A549 (cell line): ENCODE measurements around the gene C12orf43.

ENCODE experiments used
- CBX2 ChIP-seq: fragments of 200-600 bp; sonication (generic); IDR thresholded peaks from 2 replicates; pipeline ENCODE4 v1.6.1; 2016; ENCODE audit warnings: low read depth, mild to moderate bottlenecking, borderline replicate concordance
- ESRRA ChIP-seq: fragments of 150-350 bp; IDR thresholded peaks from 2 replicates; pipeline ENCODE4 v1.6.1; 2014; ENCODE audit warnings: mild to moderate bottlenecking, low read length, borderline replicate concordance
- HOXA7 ChIP-seq: fragments of 250-450 bp; sonication (Bioruptor Pico); IDR thresholded peaks from 2 replicates; pipeline ENCODE4 v1.5.0; 2020; ENCODE audit warnings: mild to moderate bottlenecking, moderate library complexity
- MAZ ChIP-seq: fragments of 150-350 bp; IDR thresholded peaks from 2 replicates; pipeline ENCODE4 v1.6.1; 2014; ENCODE audit warnings: antibody characterized with exemption, low read depth, low read length, borderline replicate concordance
- MYC ChIP-seq: IDR thresholded peaks from 2 replicates; pipeline ENCODE4 v1.6.1; 2012; ENCODE audit warnings: mild to moderate bottlenecking, inconsistent platforms, low read length, improper control_type of control experiment, borderline replicate concordance
- NPAS2 ChIP-seq: fragments of 250-450 bp; sonication (Bioruptor Pico); IDR thresholded peaks from 2 replicates; pipeline ENCODE4 v1.8.0; 2022; ENCODE audit warnings: mild to moderate bottlenecking, moderate library complexity, borderline replicate concordance
- NR3C1 ChIP-seq: fragments of >200 bp; sonication (Bioruptor Twin); formaldehyde crosslinking; IDR thresholded peaks from 3 replicates; pipeline ENCODE4 v1.6.1; 2017
- PHF8 ChIP-seq: fragments of 200-600 bp; sonication (generic); IDR thresholded peaks from 2 replicates; pipeline ENCODE4 v1.6.1; 2016; ENCODE audit warnings: low read depth, mild to moderate bottlenecking, antibody characterized with exemption, moderate library complexity, borderline replicate concordance
- TP53 ChIP-seq: fragments of 250-450 bp; sonication (Bioruptor Pico); IDR thresholded peaks from 2 replicates; pipeline ENCODE4 v1.5.0; 2021; ENCODE audit warnings: mild to moderate bottlenecking, moderate library complexity
- TF ChIP-seq, protein P1 (sequence below): fragments of >200 bp; sonication (Bioruptor Twin); formaldehyde crosslinking; IDR thresholded peaks from 3 replicates; pipeline ENCODE4 v1.5.1; 2016
- TF ChIP-seq, protein P2 (sequence below): fragments of 200-600 bp; sonication (generic); IDR thresholded peaks from 2 replicates; pipeline ENCODE4 v1.6.1; 2016; ENCODE audit warnings: antibody characterized with exemption, mild to moderate bottlenecking, moderate library complexity
- TF ChIP-seq, protein P3 (sequence below): IDR thresholded peaks from 2 replicates; pipeline ENCODE4 v1.6.1; 2012; ENCODE audit warnings: low read depth, borderline replicate concordance

DNA sequence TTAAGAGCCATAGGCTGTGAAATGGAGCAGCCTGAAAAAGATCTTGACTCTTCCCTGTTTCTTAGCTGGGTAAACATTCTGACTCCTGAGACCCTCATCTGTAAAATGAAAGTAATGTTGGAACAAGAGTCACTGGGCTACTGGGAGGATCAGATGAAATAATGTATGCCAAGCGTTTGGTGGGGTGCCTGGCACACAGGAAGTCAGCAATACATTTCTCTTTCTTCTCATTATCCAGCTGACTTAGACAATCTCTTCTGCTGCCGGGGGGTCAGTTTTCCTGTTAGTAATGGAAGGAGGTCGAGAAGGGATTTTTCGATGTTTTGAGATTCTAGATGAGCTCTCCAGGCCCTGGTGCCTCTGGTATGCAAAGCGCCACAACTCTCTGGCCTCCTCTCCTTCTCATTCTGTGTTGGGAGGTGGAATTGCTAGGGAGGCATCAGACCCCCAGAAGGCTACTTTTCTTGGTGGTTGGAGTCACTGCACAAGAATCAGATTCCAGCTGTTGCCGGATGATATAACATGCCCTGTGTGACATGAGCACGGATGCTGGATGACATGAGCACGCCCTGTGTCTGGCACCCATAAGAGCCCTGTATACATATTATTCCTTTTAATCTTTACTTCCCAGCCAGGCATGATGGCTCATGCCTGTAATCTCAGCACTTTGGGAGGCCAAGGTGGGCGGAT is 18.5 kb upstream of the C12orf43 start:
- TF ChIP-seq PHF8 (no peak), MYC (no peak), ESRRA (no peak), TP53 (no peak), HOXA7 (CRISPR knock-in tag) (no peak), NR3C1 (no peak), MAZ (no peak), CBX2 (no peak), NPAS2 (CRISPR knock-in tag) (no peak)
- TF ChIP-seq, protein P1, sequence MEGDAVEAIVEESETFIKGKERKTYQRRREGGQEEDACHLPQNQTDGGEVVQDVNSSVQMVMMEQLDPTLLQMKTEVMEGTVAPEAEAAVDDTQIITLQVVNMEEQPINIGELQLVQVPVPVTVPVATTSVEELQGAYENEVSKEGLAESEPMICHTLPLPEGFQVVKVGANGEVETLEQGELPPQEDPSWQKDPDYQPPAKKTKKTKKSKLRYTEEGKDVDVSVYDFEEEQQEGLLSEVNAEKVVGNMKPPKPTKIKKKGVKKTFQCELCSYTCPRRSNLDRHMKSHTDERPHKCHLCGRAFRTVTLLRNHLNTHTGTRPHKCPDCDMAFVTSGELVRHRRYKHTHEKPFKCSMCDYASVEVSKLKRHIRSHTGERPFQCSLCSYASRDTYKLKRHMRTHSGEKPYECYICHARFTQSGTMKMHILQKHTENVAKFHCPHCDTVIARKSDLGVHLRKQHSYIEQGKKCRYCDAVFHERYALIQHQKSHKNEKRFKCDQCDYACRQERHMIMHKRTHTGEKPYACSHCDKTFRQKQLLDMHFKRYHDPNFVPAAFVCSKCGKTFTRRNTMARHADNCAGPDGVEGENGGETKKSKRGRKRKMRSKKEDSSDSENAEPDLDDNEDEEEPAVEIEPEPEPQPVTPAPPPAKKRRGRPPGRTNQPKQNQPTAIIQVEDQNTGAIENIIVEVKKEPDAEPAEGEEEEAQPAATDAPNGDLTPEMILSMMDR, result no peak
- TF ChIP-seq, protein P2, sequence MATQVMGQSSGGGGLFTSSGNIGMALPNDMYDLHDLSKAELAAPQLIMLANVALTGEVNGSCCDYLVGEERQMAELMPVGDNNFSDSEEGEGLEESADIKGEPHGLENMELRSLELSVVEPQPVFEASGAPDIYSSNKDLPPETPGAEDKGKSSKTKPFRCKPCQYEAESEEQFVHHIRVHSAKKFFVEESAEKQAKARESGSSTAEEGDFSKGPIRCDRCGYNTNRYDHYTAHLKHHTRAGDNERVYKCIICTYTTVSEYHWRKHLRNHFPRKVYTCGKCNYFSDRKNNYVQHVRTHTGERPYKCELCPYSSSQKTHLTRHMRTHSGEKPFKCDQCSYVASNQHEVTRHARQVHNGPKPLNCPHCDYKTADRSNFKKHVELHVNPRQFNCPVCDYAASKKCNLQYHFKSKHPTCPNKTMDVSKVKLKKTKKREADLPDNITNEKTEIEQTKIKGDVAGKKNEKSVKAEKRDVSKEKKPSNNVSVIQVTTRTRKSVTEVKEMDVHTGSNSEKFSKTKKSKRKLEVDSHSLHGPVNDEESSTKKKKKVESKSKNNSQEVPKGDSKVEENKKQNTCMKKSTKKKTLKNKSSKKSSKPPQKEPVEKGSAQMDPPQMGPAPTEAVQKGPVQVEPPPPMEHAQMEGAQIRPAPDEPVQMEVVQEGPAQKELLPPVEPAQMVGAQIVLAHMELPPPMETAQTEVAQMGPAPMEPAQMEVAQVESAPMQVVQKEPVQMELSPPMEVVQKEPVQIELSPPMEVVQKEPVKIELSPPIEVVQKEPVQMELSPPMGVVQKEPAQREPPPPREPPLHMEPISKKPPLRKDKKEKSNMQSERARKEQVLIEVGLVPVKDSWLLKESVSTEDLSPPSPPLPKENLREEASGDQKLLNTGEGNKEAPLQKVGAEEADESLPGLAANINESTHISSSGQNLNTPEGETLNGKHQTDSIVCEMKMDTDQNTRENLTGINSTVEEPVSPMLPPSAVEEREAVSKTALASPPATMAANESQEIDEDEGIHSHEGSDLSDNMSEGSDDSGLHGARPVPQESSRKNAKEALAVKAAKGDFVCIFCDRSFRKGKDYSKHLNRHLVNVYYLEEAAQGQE, result no peak
- TF ChIP-seq, protein P3, sequence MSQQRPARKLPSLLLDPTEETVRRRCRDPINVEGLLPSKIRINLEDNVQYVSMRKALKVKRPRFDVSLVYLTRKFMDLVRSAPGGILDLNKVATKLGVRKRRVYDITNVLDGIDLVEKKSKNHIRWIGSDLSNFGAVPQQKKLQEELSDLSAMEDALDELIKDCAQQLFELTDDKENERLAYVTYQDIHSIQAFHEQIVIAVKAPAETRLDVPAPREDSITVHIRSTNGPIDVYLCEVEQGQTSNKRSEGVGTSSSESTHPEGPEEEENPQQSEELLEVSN, result no peak
